H1 (cell line): Measurements from ENCODE around the gene SEC31A. TPM values are rescaled to one million over a fixed set of nuclear protein-coding genes. Genes with fewer than 3 reads are reported as not detected.

Experiments used
- CTCF ChIA-PET: fragments of 300-600 bp; sonication (Branson Sonifier 250); formaldehyde crosslinking; loops from one replicate; lab custom pipeline; 2021; ENCODE audit not compliant: partially characterized antibody; lab: Charles Lee
- POLR2A ChIA-PET: fragments of 300-600 bp; sonication (Branson Sonifier 250); formaldehyde crosslinking; loops from one replicate; lab custom pipeline; 2021; ENCODE audit warnings: inconsistent platforms; ENCODE audit not compliant: partially characterized antibody; lab: Charles Lee
- DNase-seq, 2 experiments: peaks; one replicate each; pipeline versions ENCODE4 v3.0.0 to v3.0.0-alpha.2; 2010 to 2022; ENCODE audit warnings: low spot score in 2 of 2, low read depth in 1 of 2, mixed read lengths in 1 of 2
- FAIRE-seq: peaks from 2 replicates; lab custom pipeline; 2011; peaks lifted over from hg19 to GRCh38; lab: Jason Lieb, UNC
- H2AFZ ChIP-seq: 2 replicates; pipeline ENCODE4 v1.8.1; 2012; ENCODE audit warnings: low read length, inconsistent platforms
- H2AK5ac ChIP-seq: 2 replicates; pipeline ENCODE4 v1.6.1; 2013; ENCODE audit warnings: low read depth, low read length
- H2BK120ac ChIP-seq: replicated peaks from 2 replicates; pipeline ENCODE3; 2013; ENCODE audit warnings: low read depth, low read length, inconsistent platforms
- H2BK12ac ChIP-seq: 2 replicates; pipeline ENCODE4 v1.6.1; 2013; ENCODE audit warnings: low read depth, low read length
- H2BK15ac ChIP-seq: 2 replicates; pipeline ENCODE4 v1.6.1; 2013; ENCODE audit warnings: low read length
- H2BK20ac ChIP-seq: 2 replicates; pipeline ENCODE4 v1.6.1; 2013; ENCODE audit warnings: low read length
- H2BK5ac ChIP-seq: 2 replicates; pipeline ENCODE4 v1.6.1; 2013; ENCODE audit warnings: low read depth, low read length
- H3K14ac ChIP-seq: 2 replicates; pipeline ENCODE4 v1.6.1; 2013; ENCODE audit warnings: inconsistent platforms; ENCODE audit not compliant: insufficient read length
- H3K18ac ChIP-seq: 2 replicates; pipeline ENCODE4 v1.6.1; 2013; ENCODE audit warnings: low read length; ENCODE audit errors: extremely low read depth
- H3K23ac ChIP-seq: 2 replicates; pipeline ENCODE4 v1.6.1; 2013; ENCODE audit warnings: inconsistent platforms; ENCODE audit not compliant: insufficient read length
- H3K23me2 ChIP-seq: 2 replicates; pipeline ENCODE4 v1.6.1; 2013; ENCODE audit warnings: low read depth, low read length
- H3K27ac ChIP-seq: 2 replicates; pipeline ENCODE4 v1.6.1; 2011; ENCODE audit warnings: low read depth, low read length, inconsistent platforms
- H3K27me3 ChIP-seq, 4 experiments: replicated peaks in 1 of 4; 1 replicate in 1 of 4; 2 replicates in 3 of 4; pipeline versions ENCODE4 v1.6.1 to v1.8.1; 2011 to 2013; ENCODE audit warnings: low read length in 3 of 4, mild to moderate bottlenecking in 3 of 4, inconsistent platforms in 2 of 4, mixed read lengths in 2 of 4, moderate library complexity in 1 of 4; ENCODE audit not compliant: control insufficient read depth in 3 of 4, insufficient read depth in 3 of 4; ENCODE audit errors: extremely low read depth in 1 of 4
- H3K36me3 ChIP-seq, 4 experiments: 2 replicates each; pipeline versions ENCODE4 v1.6.1 to v1.8.1; 2011 to 2013; ENCODE audit warnings: mild to moderate bottlenecking in 4 of 4, low read length in 3 of 4, moderate library complexity in 2 of 4, control low read depth in 1 of 4, inconsistent platforms in 1 of 4; ENCODE audit not compliant: insufficient read depth in 4 of 4, control insufficient read depth in 2 of 4
- H3K4ac ChIP-seq: replicated peaks from 2 replicates; pipeline ENCODE3; 2013; ENCODE audit warnings: low read length, low read depth, mixed read lengths, inconsistent platforms; ENCODE audit not compliant: insufficient read length
- H3K4me1 ChIP-seq, 4 experiments: replicated peaks in 1 of 4; 1 replicate in 1 of 4; 2 replicates in 3 of 4; pipeline versions ENCODE4 v1.6.1 to v1.8.1; 2011 to 2013; ENCODE audit warnings: low read length in 3 of 4, inconsistent platforms in 2 of 4, mixed read lengths in 1 of 4; ENCODE audit not compliant: insufficient read depth in 4 of 4, control insufficient read depth in 3 of 4
- H3K4me2 ChIP-seq, 2 experiments: 2 replicates each; pipeline versions ENCODE4 v1.6.1 to v1.8.1; 2011 to 2013; ENCODE audit warnings: low read depth in 2 of 2, low read length in 2 of 2, control low read depth in 1 of 2, inconsistent platforms in 1 of 2, mild to moderate bottlenecking in 1 of 2; ENCODE audit not compliant: insufficient read depth in 1 of 2
- H3K4me3 ChIP-seq, 4 experiments: fragments of 200-600, 300-600 bp in 1 of 4; sonication (generic), shearing (Covaris generic), sonication (Bioruptor Twin) in 1 of 4; 2 replicates each; pipeline versions ENCODE4 v1.5.1 to v1.8.1; 2011 to 2016; ENCODE audit warnings: low read length in 4 of 4, low read depth in 3 of 4, control low read depth in 2 of 4, inconsistent platforms in 2 of 4, mild to moderate bottlenecking in 2 of 4, mixed read lengths in 1 of 4, moderate library complexity in 1 of 4; ENCODE audit not compliant: insufficient read depth in 2 of 4; ENCODE audit errors: extremely low read depth in 1 of 4
- H3K56ac ChIP-seq: replicated peaks from 2 replicates; pipeline ENCODE3; 2013; ENCODE audit warnings: low read depth, mild to moderate bottlenecking, mixed read lengths, low read length, inconsistent platforms; ENCODE audit not compliant: insufficient read length
- H3K79me1 ChIP-seq: 2 replicates; pipeline ENCODE4 v1.6.1; 2013; ENCODE audit warnings: low read depth, low read length, control low read depth
- H3K79me2 ChIP-seq, 2 experiments: 2 replicates each; pipeline versions ENCODE4 v1.6.1 to v1.8.1; 2012 to 2013; ENCODE audit warnings: low read length in 2 of 2, mild to moderate bottlenecking in 2 of 2, inconsistent platforms in 1 of 2; ENCODE audit not compliant: insufficient read depth in 2 of 2, control insufficient read depth in 1 of 2
- H3K9ac ChIP-seq, 4 experiments: replicated peaks in 1 of 4; 1 replicate in 1 of 4; 2 replicates in 3 of 4; pipeline versions ENCODE4 v1.6.1 to v1.8.1; 2011 to 2013; ENCODE audit warnings: low read depth in 3 of 4, low read length in 3 of 4, control low read depth in 2 of 4, mild to moderate bottlenecking in 2 of 4, moderate library complexity in 2 of 4, inconsistent platforms in 1 of 4; ENCODE audit errors: extremely low read depth in 1 of 4
- H3K9me3 ChIP-seq, 2 experiments: 2 replicates each; pipeline versions ENCODE4 v1.6.1 to v1.8.1; 2012 to 2013; ENCODE audit warnings: mild to moderate bottlenecking in 2 of 2, moderate library complexity in 2 of 2, control low read depth in 1 of 2, inconsistent platforms in 1 of 2, low read depth in 1 of 2, low read length in 1 of 2, mixed read lengths in 1 of 2; ENCODE audit not compliant: insufficient read depth in 2 of 2
- H4K20me1 ChIP-seq, 2 experiments: replicated peaks in 1 of 2; 2 replicates each; pipeline versions ENCODE3 to v1.8.1; 2011 to 2013; ENCODE audit warnings: inconsistent platforms in 2 of 2, low read length in 2 of 2, mild to moderate bottlenecking in 1 of 2; ENCODE audit not compliant: insufficient read depth in 2 of 2, control insufficient read depth in 1 of 2
- H4K5ac ChIP-seq: 2 replicates; pipeline ENCODE4 v1.6.1; 2013; ENCODE audit warnings: low read length, low read depth, mixed read lengths, inconsistent platforms; ENCODE audit not compliant: insufficient read length
- H4K8ac ChIP-seq: 2 replicates; pipeline ENCODE4 v1.8.0; 2013; ENCODE audit warnings: mild to moderate bottlenecking, moderate library complexity, low read length, inconsistent platforms; ENCODE audit not compliant: insufficient read depth; ENCODE audit errors: extremely low read depth
- H4K91ac ChIP-seq: replicated peaks from 2 replicates; pipeline ENCODE3; 2013; ENCODE audit warnings: low read length, mixed read lengths, inconsistent platforms; ENCODE audit not compliant: insufficient read length
- CREB1 ChIP-seq: IDR thresholded peaks from 2 replicates; pipeline ENCODE4 v1.6.1; 2012; ENCODE audit warnings: inconsistent platforms
- WGBS, 2 experiments: shearing (Covaris generic) in 1 of 2; methylation state at CpG; one replicate each; pipeline versions ENCODE4 v1.1.6 to v1.1.7; 2013 to 2015; ENCODE audit warnings: low lambda C conversion rate in 2 of 2, mixed read lengths in 2 of 2, inconsistent platforms in 1 of 2, low coverage in 1 of 2, missing lambda C conversion rate in 1 of 2; ENCODE audit not compliant: insufficient replicate concordance in 2 of 2, insufficient coverage in 1 of 2, insufficient read length in 1 of 2; ENCODE audit errors: extremely low coverage in 1 of 2, missing lambda C conversion rate in 1 of 2; 5-methylcytosine and 5-hydroxymethylcytosine counted together
- polyA plus RNA-seq, 7 experiments: library from polyadenylated mRNA; depleted of rRNA in 3 of 7; stranded (reverse) in 5 of 7; unstranded in 2 of 7; fragments of >200 nt in 5 of 7; fragments of 200-250 nt in 2 of 7; gene quantifications; 1 replicate in 5 of 7; 2 replicates in 1 of 7; 4 replicates in 1 of 7; pipeline versions ENCODE4 v1.2.1 to v1.2.3, GENCODE V29; 2011 to 2013; ENCODE audit warnings: missing spikeins in 2 of 7, mixed read lengths in 2 of 7
- total RNA-seq: library from RNA; stranded (reverse); fragmentation: NEBNext Ultra II Directional; extraction: Animal tissue kit (Norgen Biotek cat#: 25700); gene quantifications from 2 replicates; pipeline ENCODE4 v1.2.1, GENCODE V29; 2021

The SEC31A gene
- total and polyA plus RNA-seq, 2 of the 8 experiments (the other 6 are each of a cell fraction or from before 2014, with no cell fraction given): 112 to 125 TPM

- Histone ChIP-seq H4K5ac (no peak overlapping the region), H3K27me3 (no peaks in the 10 kb centered on the region), H2BK12ac (no peak overlapping the region), H3K4me2 (no peak overlapping the region), H2BK20ac (no peak overlapping the region), H2AK5ac (no peak overlapping the region), H3K9ac (no peak overlapping the region), H3K27ac (no peak overlapping the region), H3K4ac (no peak overlapping the region), H3K79me2 (no peaks in the 10 kb centered on the region), H3K4me3 (no peak overlapping the region), H3K23ac (no peak overlapping the region), H3K9me3 (no peaks in the 10 kb centered on the region), H3K4me1 (no peaks in the 10 kb centered on the region), H2BK15ac (no peak overlapping the region), H3K23me2 (no peaks in the 10 kb centered on the region), H2AFZ (no peak overlapping the region), H3K36me3 (peaks cover 26 to 80% (median 50%) of the 10 kb centered on the region in 4 experiments), H3K18ac (no peak overlapping the region), H2BK5ac (no peak overlapping the region), H4K91ac (no peak overlapping the region), H3K79me1 (no peaks in the 10 kb centered on the region), H3K14ac (no peak overlapping the region), H4K20me1 (peaks cover 2% of the 10 kb centered on the region in 2 experiments), H2BK120ac (no peak overlapping the region), H4K8ac (no peak overlapping the region), H3K56ac (no peak overlapping the region)
- WGBS, 2 experiments: 76% methylated on average over 5 of the region's 5 CpGs; no CpG with 5 or more reads in 1 of the 2 experiments
- FAIRE-seq: no peak
- no peak for DNase-seq
- ChIA-PET CTCF (interaction anchor here (0.6 to 2.6 kb wide), 21 partner anchors 9 to 398 kb away, joined by 3 to 24 read pairs (median 4); partner anchors contain the start of gene THAP9), POLR2A (interaction anchor here (1.0 to 1.1 kb wide), 2 partner anchors 9 to 47 kb away, joined by 3 to 5 read pairs; partner anchors contain the start of gene THAP9)
- TF ChIP-seq CREB1: no peak
These were observed 38.1 kb downstream of the SEC31A start for GRCh38 chr4:82852751-82853285.
